ENCODE measurements around the gene DNAH2. TPM values are rescaled to one million over a fixed set of nuclear protein-coding genes. Genes with fewer than 3 reads are reported as not detected.
A peak's percentile ranks its signal among the peaks of the same experiment; 100 is the strongest.

The DNAH2 gene
- total RNA-seq, 2 donors from 2014 or later, result 0.19 to 1.3 TPM

- no peak for DNase-seq (ENCODE audit: low spot score)
- intact Hi-C loops (cut with DNase I), result no loop called here
Measured at GRCh38 chr17:7873051-7873450, 155.5 kb downstream of the DNAH2 start.

- intact Hi-C loops (cut with DNase I), result no loop called here
- DNase-seq (ENCODE audit: low spot score), result no peak
Measured at GRCh38 chr17:7875804-7876370, 158.3 kb downstream of the DNAH2 start.

GRCh38 chr17:7878234-7878633 is 160.7 kb downstream of the DNAH2 start:
- intact Hi-C loops (cut with DNase I), result no loop called here
- DNase-seq (ENCODE audit: low spot score), result peak; percentile 14

- no peak for DNase-seq (ENCODE audit: low spot score)
- intact Hi-C loops (cut with DNase I), result no loop called here
Measured at GRCh38 chr17:7880076-7880868, 162.7 kb downstream of the DNAH2 start.

- intact Hi-C loops (cut with DNase I), result no loop called here
- DNase-seq (ENCODE audit: low spot score), result peak; percentile 48
Measured at GRCh38 chr17:7881276-7882054, 163.9 kb downstream of the DNAH2 start.

- DNase-seq (ENCODE audit: low spot score), result peak; percentile 26
- intact Hi-C loops (cut with DNase I), result no loop called here
Measured at GRCh38 chr17:7882068-7882467, 164.5 kb downstream of the DNAH2 start.

- DNase-seq (ENCODE audit: low spot score), result peak; percentile 22
- intact Hi-C loops (cut with DNase I), result no loop called here
Measured at GRCh38 chr17:7882629-7883028, 165.1 kb downstream of the DNAH2 start.

Other genes with a start within 250 kb of the DNAH2 start
- 10 to 100 TPM; 67.3 to 67.9 TPM for gene ZBTB4, start 238.1 kb upstream of the DNAH2 start, total RNA-seq
- not detected for gene SLC35G6, start 236.3 kb upstream of the DNAH2 start, total RNA-seq
- gene POLR2A, start 233.4 kb upstream of the DNAH2 start, total RNA-seq, result 10 to 100 TPM; 65.5 to 70.0 TPM
- 10 to 100 TPM; 52.0 to 65.1 TPM for gene TNFSF12, start 168.7 kb upstream of the DNAH2 start, total RNA-seq
- gene TNFSF13, start 159.0 kb upstream of the DNAH2 start, total RNA-seq, result 10 to 100 TPM; 15.5 to 33.3 TPM
- 10 to 100 TPM; 36.2 to 48.2 TPM for gene SENP3, start 155.8 kb upstream of the DNAH2 start, total RNA-seq
- gene CD68, start 138.1 kb upstream of the DNAH2 start, total RNA-seq, result 100 to 1,000 TPM; 111 to 158 TPM
- gene MPDU1, start 133.9 kb upstream of the DNAH2 start, total RNA-seq, result 10 to 100 TPM; 24.7 to 31.2 TPM
- gene SOX15, start 127.7 kb upstream of the DNAH2 start, total RNA-seq, result 1 to 10 TPM; 2.1 to 2.5 TPM
- gene FXR2, start 102.8 kb upstream of the DNAH2 start, total RNA-seq, result 10 to 100 TPM; 25.4 to 31.6 TPM
- 10 to 100 TPM; 40.7 to 63.3 TPM for gene SAT2, start 89.9 kb upstream of the DNAH2 start, total RNA-seq
- gene SHBG, start 87.6 kb upstream of the DNAH2 start, total RNA-seq, result under 1 TPM in 1 of 2 donors, not detected in 1; 0.43 TPM
- 1 to 10 TPM; 2.2 to 2.6 TPM for gene ATP1B2, start 66.8 kb upstream of the DNAH2 start, total RNA-seq
- gene TP53, start 30.3 kb upstream of the DNAH2 start, total RNA-seq, result 10 to 100 TPM; 30.6 to 37.3 TPM
- gene WRAP53, start 29.3 kb upstream of the DNAH2 start, total RNA-seq, result 1 to 10 TPM; 4.8 to 5.0 TPM
- under 1 TPM; 0.19 to 0.42 TPM for gene EFNB3, start 12.5 kb upstream of the DNAH2 start, total RNA-seq
- 10 to 100 TPM; 21.0 to 29.0 TPM for gene KDM6B, start 116.5 kb downstream of the DNAH2 start, total RNA-seq
- 10 to 100 TPM; 17.5 to 26.1 TPM for gene TMEM88, start 137.3 kb downstream of the DNAH2 start, total RNA-seq
- gene NAA38, start 139.8 kb downstream of the DNAH2 start, total RNA-seq, result 10 to 100 TPM; 65.2 to 79.7 TPM
- 1 to 10 TPM; 8.9 TPM for gene CYB5D1, start 140.3 kb downstream of the DNAH2 start, total RNA-seq
- 100 to 1,000 TPM in 1 of 2 donors, 10 to 100 TPM in 1; 67.4 to 105 TPM for gene CHD3, start 171.0 kb downstream of the DNAH2 start, total RNA-seq
- gene RNF227, start 198.5 kb downstream of the DNAH2 start, total RNA-seq, result 1 to 10 TPM; 1.1 to 1.5 TPM
- 1 to 10 TPM; 1.2 to 2.2 TPM for gene KCNAB3, start 212.1 kb downstream of the DNAH2 start, total RNA-seq
- gene TRAPPC1, start 214.2 kb downstream of the DNAH2 start, total RNA-seq, result 10 to 100 TPM; 53.7 to 72.7 TPM
- gene CNTROB, start 214.5 kb downstream of the DNAH2 start, total RNA-seq, result 10 to 100 TPM; 14.7 to 15.2 TPM

Measured in posterior vena cava (tissue), 2 donors.